H9 (cell line): ENCODE results near the gene WNT6. TPM values are rescaled to one million over a fixed set of nuclear protein-coding genes. Genes with fewer than 3 reads are reported as not detected.

ENCODE experiments used
- DNase-seq: peaks from one replicate; pipeline ENCODE4 v3.0.0-alpha.2; 2017
- H2AFZ ChIP-seq: one replicate; pipeline ENCODE4 v1.6.1; 2013; ENCODE audit warnings: mild to moderate bottlenecking, low read length, control low read depth, moderate library complexity
- H2AK5ac ChIP-seq: 2 replicates; pipeline ENCODE4 v1.6.1; 2013; ENCODE audit warnings: low read length, control low read depth, mixed read lengths; ENCODE audit not compliant: insufficient read length
- H2BK120ac ChIP-seq: one replicate; pipeline ENCODE4 v1.6.1; 2013; ENCODE audit warnings: low read depth, mild to moderate bottlenecking, low read length, control low read depth, inconsistent platforms; ENCODE audit not compliant: poor library complexity, severe bottlenecking
- H2BK12ac ChIP-seq: 2 replicates; pipeline ENCODE4 v1.6.1; 2013; ENCODE audit warnings: low read length, control low read depth, mixed read lengths, low read depth; ENCODE audit not compliant: insufficient read length
- H2BK15ac ChIP-seq: 2 replicates; pipeline ENCODE4 v1.6.1; 2013; ENCODE audit warnings: low read depth, low read length, control low read depth
- H2BK20ac ChIP-seq: one replicate; pipeline ENCODE4 v1.6.1; 2013; ENCODE audit warnings: low read depth, mild to moderate bottlenecking, low read length, control low read depth, inconsistent platforms; ENCODE audit not compliant: poor library complexity, severe bottlenecking
- H2BK5ac ChIP-seq: 2 replicates; pipeline ENCODE4 v1.6.1; 2013; ENCODE audit warnings: low read length, control low read depth, mixed read lengths; ENCODE audit not compliant: insufficient read length
- H3K14ac ChIP-seq: 2 replicates; pipeline ENCODE4 v1.6.1; 2013; ENCODE audit warnings: low read length, control low read depth; ENCODE audit not compliant: insufficient read depth
- H3K18ac ChIP-seq: 2 replicates; pipeline ENCODE4 v1.6.1; 2013; ENCODE audit warnings: low read depth, mild to moderate bottlenecking, mixed read lengths, low read length, control low read depth; ENCODE audit not compliant: insufficient read length
- H3K23ac ChIP-seq: 2 replicates; pipeline ENCODE4 v1.6.1; 2013; ENCODE audit warnings: low read length, control low read depth, mixed read lengths, low read depth; ENCODE audit not compliant: insufficient read length
- H3K23me2 ChIP-seq: 2 replicates; pipeline ENCODE4 v1.6.1; 2013; ENCODE audit warnings: low read depth, mild to moderate bottlenecking, mixed read lengths, low read length, control low read depth; ENCODE audit not compliant: insufficient read length, poor library complexity, severe bottlenecking
- H3K27ac ChIP-seq: 2 replicates; pipeline ENCODE4 v1.5.1; 2013; ENCODE audit warnings: low read length, control low read depth, mixed read lengths, low read depth; ENCODE audit not compliant: insufficient read length
- H3K27me3 ChIP-seq: 2 replicates; pipeline ENCODE4 v1.6.1; 2013; ENCODE audit warnings: low read length, control low read depth, inconsistent platforms; ENCODE audit not compliant: insufficient read depth
- H3K4ac ChIP-seq: 2 replicates; pipeline ENCODE4 v1.6.1; 2013; ENCODE audit warnings: low read depth, mild to moderate bottlenecking, control low read depth, inconsistent platforms, low read length, moderate library complexity
- H3K4me1 ChIP-seq: 2 replicates; pipeline ENCODE4 v1.6.1; 2013; ENCODE audit warnings: low read length, control low read depth, inconsistent platforms; ENCODE audit not compliant: insufficient read depth
- H3K4me2 ChIP-seq: 2 replicates; pipeline ENCODE4 v1.6.1; 2013; ENCODE audit warnings: low read length, control low read depth, mixed read lengths; ENCODE audit not compliant: insufficient read length, insufficient read depth
- H3K56ac ChIP-seq: 2 replicates; pipeline ENCODE4 v1.6.1; 2013; ENCODE audit warnings: low read depth, mild to moderate bottlenecking, mixed read lengths, low read length, control low read depth; ENCODE audit not compliant: insufficient read length
- H3K79me1 ChIP-seq: 2 replicates; pipeline ENCODE4 v1.6.1; 2013; ENCODE audit warnings: low read depth, mild to moderate bottlenecking, moderate library complexity, low read length, control low read depth, inconsistent platforms; ENCODE audit not compliant: insufficient read depth, poor library complexity, severe bottlenecking
- H3K79me2 ChIP-seq: 2 replicates; pipeline ENCODE4 v1.6.1; 2013; ENCODE audit warnings: low read length, control low read depth, inconsistent platforms; ENCODE audit not compliant: insufficient read depth
- H3K9ac ChIP-seq: 2 replicates; pipeline ENCODE4 v1.6.1; 2013; ENCODE audit warnings: low read length, control low read depth, mixed read lengths; ENCODE audit not compliant: insufficient read length; ENCODE audit errors: extremely low read depth
- H3K9me3 ChIP-seq: one replicate; pipeline ENCODE4 v1.6.1; 2013; ENCODE audit warnings: low read depth, low read length, inconsistent platforms; ENCODE audit not compliant: control insufficient read depth
- H3T11ph ChIP-seq: one replicate; pipeline ENCODE4 v1.6.1; 2013; ENCODE audit warnings: mild to moderate bottlenecking, low read length, control low read depth, inconsistent platforms
- H4K20me1 ChIP-seq: one replicate; pipeline ENCODE4 v1.6.1; 2013; ENCODE audit not compliant: control insufficient read depth, insufficient read length, insufficient read depth
- H4K5ac ChIP-seq: 2 replicates; pipeline ENCODE4 v1.6.1; 2013; ENCODE audit warnings: low read depth, mild to moderate bottlenecking, mixed read lengths, low read length, control low read depth; ENCODE audit not compliant: insufficient read length
- H4K8ac ChIP-seq: replicated peaks from 2 replicates; pipeline ENCODE4 v1.6.1; 2013; ENCODE audit warnings: low read length, control low read depth, mixed read lengths, low read depth; ENCODE audit not compliant: insufficient read length
- H4K91ac ChIP-seq: 2 replicates; pipeline ENCODE4 v1.6.1; 2013; ENCODE audit warnings: low read depth, mild to moderate bottlenecking, moderate library complexity, mixed read lengths, low read length, control low read depth; ENCODE audit not compliant: insufficient read length
- H3K27ac Mint-ChIP-seq, 3 experiments: 2 replicates in 2 of 3; 3 replicates in 1 of 3; pipeline ENCODE4 v1.8.0; 2020 to 2021; ENCODE audit warnings: mixed read lengths in 3 of 3, mild to moderate bottlenecking in 1 of 3, moderate library complexity in 1 of 3
- H3K27me3 Mint-ChIP-seq: 2 replicates; pipeline ENCODE4 v1.8.0; 2021; ENCODE audit warnings: low read depth, mild to moderate bottlenecking, moderate library complexity, mixed read lengths
- H3K36me3 Mint-ChIP-seq, 3 experiments: 2 replicates in 2 of 3; 3 replicates in 1 of 3; pipeline ENCODE4 v1.8.0; 2020 to 2021; ENCODE audit warnings: low read depth in 3 of 3, mixed read lengths in 3 of 3; ENCODE audit not compliant: insufficient read depth in 1 of 3
- H3K4me1 Mint-ChIP-seq, 2 experiments: 2 replicates each; pipeline ENCODE4 v1.8.0; 2020; ENCODE audit warnings: mixed read lengths in 2 of 2
- H3K4me3 Mint-ChIP-seq, 2 experiments: 2 replicates in 1 of 2; 3 replicates in 1 of 2; pipeline ENCODE4 v1.8.0; 2020 to 2021; ENCODE audit warnings: mild to moderate bottlenecking in 2 of 2, mixed read lengths in 2 of 2, moderate library complexity in 1 of 2
- H3K9me3 Mint-ChIP-seq, 2 experiments: 2 replicates in 1 of 2; 3 replicates in 1 of 2; pipeline ENCODE4 v1.8.0; 2020; ENCODE audit warnings: mild to moderate bottlenecking in 2 of 2, mixed read lengths in 2 of 2, moderate library complexity in 1 of 2
- WGBS: extraction: QIAGEN DNeasy Blood & Tissue Kit; methylation state at CpG from one replicate; pipeline ENCODE4 v1.1.7; 2013; ENCODE audit warnings: missing lambda C conversion rate, low lambda C conversion rate, mixed read lengths; ENCODE audit not compliant: insufficient read length; ENCODE audit errors: extremely low coverage; 5-methylcytosine and 5-hydroxymethylcytosine counted together
- total RNA-seq: library from RNA; stranded (reverse); gene quantifications from 2 replicates; pipeline ENCODE4 v1.2.1, GENCODE V29; 2021
- TF ChIP-seq, protein P1 (sequence below): fragments of 200-600 bp; sonication (generic); conservative IDR thresholded peaks from 3 replicates; pipeline ENCODE4 v1.8.0; 2021; ENCODE audit warnings: antibody characterized with exemption, mild to moderate bottlenecking

Gene WNT6
- total RNA-seq, 1 experiment from 2014 or later, result not detected

GRCh38 chr2:218889937-218890336 lies 30.3 kb downstream of the WNT6 start:
- H3K14ac ChIP-seq, result no peak overlapping the region
- no peak overlapping the region for H3T11ph ChIP-seq
- Mint-ChIP-seq H3K27me3 (peaks cover 97% of the 10 kb centered on the region), H3K27ac (no peak overlapping the region), H3K9me3 (peaks cover 2% of the 10 kb centered on the region in 2 experiments; a peak in 2 of 5 replicates), H3K4me3 (no peak overlapping the region), H3K36me3 (no peaks in the 10 kb centered on the region; a peak in 1 of 7 replicates), H3K4me1 (peaks cover 4 to 22% of the 10 kb centered on the region in 2 experiments)
- no peak overlapping the region for H2BK15ac ChIP-seq
- no peak overlapping the region for H4K5ac ChIP-seq
- peaks cover 2% of the 10 kb centered on the region for H3K23me2 ChIP-seq
- no CpG with 5 or more reads among the region's 23 CpGs for WGBS
- peaks cover 78% of the 10 kb centered on the region for H3K27me3 ChIP-seq
- no peak overlapping the region for H3K27ac ChIP-seq
- no peak for DNase-seq
- H3K4ac ChIP-seq, result no peak overlapping the region
- no peak overlapping the region for H3K4me2 ChIP-seq
- H3K79me2 ChIP-seq, result no peaks in the 10 kb centered on the region
- no peaks in the 10 kb centered on the region for H4K20me1 ChIP-seq
- H2BK5ac ChIP-seq, result no peak overlapping the region
- no peak overlapping the region for H2AFZ ChIP-seq
- no peaks in the 10 kb centered on the region for H3K79me1 ChIP-seq
- H3K56ac ChIP-seq, result no peak overlapping the region
- H3K18ac ChIP-seq, result no peak overlapping the region
- H3K9ac ChIP-seq, result no peak overlapping the region
- H2BK12ac ChIP-seq, result no peak overlapping the region
- H2AK5ac ChIP-seq, result no peak overlapping the region
- no peak overlapping the region for H4K8ac ChIP-seq
- no peak overlapping the region for H2BK120ac ChIP-seq
- H3K4me1 ChIP-seq, result no peaks in the 10 kb centered on the region; the same call in 1 of the 2 replicates
- H4K91ac ChIP-seq, result no peak overlapping the region
- H3K23ac ChIP-seq, result no peak overlapping the region
- TF ChIP-seq, protein P1, sequence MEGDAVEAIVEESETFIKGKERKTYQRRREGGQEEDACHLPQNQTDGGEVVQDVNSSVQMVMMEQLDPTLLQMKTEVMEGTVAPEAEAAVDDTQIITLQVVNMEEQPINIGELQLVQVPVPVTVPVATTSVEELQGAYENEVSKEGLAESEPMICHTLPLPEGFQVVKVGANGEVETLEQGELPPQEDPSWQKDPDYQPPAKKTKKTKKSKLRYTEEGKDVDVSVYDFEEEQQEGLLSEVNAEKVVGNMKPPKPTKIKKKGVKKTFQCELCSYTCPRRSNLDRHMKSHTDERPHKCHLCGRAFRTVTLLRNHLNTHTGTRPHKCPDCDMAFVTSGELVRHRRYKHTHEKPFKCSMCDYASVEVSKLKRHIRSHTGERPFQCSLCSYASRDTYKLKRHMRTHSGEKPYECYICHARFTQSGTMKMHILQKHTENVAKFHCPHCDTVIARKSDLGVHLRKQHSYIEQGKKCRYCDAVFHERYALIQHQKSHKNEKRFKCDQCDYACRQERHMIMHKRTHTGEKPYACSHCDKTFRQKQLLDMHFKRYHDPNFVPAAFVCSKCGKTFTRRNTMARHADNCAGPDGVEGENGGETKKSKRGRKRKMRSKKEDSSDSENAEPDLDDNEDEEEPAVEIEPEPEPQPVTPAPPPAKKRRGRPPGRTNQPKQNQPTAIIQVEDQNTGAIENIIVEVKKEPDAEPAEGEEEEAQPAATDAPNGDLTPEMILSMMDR, result no peak
- no peak overlapping the region for H2BK20ac ChIP-seq
- no peaks in the 10 kb centered on the region for H3K9me3 ChIP-seq
